HL-60/S4 treated with retinoic acid at 250 ng/mL for 4 days and 3 days (cell line): ENCODE measurements around the gene RBM6.

Experiments
- in situ Hi-C: fragments of 300-500 bp; cut with MboI; formaldehyde crosslinking; loops from 2 replicates; pipeline ENCODE4 v1.7.0; 2022; ENCODE audit warnings: low sequenced_read_pairs

The RBM6 gene

DNA sequence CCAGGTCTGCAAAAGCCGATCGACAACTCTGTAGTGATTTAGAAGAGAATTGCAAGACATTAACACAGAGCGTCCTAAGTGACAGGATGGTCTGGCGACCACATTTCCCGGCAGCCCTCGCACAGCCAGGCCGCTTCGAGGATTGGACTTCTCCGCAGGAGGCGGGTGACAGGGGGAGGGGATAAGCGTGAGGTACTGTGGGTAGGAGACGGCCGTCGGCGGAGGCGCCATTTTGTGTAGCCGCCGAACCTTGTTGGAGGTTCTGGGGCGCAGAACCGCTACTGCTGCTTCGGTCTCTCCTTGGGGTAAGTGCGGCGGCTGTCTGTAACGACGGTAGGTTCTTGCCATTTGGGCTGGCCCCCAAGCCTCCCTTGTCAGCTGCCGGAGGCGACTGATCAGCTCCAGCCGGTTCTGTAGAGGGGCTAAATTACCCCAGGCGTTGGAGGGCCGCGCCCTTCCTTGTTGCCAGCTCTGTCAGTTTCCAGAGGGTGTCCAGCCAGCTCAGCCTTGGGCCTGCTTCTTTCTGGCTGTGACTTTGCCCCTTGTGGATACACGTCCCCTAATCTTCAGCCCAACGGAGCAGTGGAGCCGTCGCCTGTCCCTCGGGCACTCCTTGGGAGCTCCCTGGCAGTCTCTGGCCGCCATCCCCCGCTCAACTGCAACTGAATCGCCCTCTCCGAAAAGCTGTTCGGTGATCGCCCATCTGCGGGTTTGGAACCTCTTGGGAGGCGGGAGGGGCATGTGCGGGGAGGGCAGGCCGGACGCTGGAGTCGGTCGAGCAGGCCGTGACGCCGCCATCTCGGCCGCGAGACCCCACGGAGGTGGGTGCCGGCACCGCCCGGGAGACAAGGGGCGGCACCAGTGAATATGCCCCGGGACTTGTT is 149.0 kb downstream of the RBM6 start, which contains the start of gene RBM5:
Gene RBM5 (plus strand): TSS at position 195 of the 884 bp plus-strand sequence. CDS start 1,516 bp downstream, outside the sequence.
- in situ Hi-C loops = no loop called here

DNA sequence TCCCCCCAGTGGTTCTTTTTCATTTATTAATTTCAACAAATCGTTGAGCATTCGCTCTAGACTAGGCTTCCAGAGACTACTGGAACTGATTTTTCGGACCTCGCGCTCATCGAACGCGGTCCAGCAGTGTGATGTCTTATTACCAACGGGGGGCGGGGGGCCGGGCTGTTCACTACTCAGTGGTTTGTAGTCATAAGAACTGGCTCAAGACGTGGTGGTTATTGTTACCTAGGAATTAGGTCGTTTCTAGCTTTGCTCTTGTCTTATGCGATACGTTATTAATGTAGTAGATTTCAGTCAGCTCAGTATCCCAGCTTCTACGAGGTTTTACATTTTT is 149.6 kb downstream of the RBM6 start:
- in situ Hi-C loops = no loop called here

DNA sequence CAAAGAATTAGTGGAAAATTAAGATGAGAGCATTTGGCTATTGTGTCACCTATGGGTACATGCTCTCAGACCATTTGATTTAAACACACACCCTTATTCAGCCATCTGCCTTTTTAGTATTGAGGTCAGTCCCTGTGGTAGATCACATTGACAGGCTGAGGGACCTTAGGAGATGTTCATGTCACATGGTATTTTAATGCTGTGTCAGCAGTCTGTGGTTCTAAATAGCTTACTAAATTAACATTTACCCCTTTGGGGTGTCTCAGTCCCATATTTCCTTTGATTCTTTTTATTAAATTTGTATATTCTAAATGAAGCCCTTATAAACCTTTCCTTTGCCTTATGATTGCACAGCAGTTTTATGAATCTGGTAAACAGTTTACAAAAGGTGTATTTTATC is 151.0 kb downstream of the RBM6 start:
- in situ Hi-C loops = no loop called here

DNA sequence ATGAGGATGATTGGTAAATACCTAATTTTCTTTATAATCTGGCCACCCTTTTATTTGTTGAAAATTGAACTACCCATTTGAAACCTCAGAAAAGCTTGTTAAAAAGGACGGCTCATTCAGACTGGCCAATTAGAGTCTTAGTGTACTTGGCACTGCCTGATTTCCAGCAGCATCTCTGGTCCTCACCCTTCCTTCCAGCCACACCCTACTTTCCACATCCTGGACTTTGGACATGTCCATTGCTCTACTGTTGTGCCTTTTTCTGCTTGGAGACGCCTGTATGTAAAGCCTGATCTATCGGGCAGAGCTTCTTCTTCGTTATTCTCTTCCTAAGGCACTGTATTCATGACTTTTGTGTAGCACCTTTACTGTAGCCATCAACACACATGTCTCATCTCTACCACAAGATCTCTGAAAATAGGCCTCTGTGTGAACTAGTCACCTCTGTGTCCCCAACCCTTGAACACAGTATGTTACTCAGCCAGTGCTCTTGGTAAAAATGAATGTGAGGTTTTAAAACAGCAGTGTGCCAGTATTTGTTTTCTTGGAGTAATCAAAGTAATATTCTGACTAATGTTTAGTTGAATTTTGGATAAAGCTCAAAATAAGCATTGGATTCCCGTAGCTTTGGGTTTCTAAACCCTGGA is 155.5 kb downstream of the RBM6 start:
- in situ Hi-C loops = no loop called here

DNA sequence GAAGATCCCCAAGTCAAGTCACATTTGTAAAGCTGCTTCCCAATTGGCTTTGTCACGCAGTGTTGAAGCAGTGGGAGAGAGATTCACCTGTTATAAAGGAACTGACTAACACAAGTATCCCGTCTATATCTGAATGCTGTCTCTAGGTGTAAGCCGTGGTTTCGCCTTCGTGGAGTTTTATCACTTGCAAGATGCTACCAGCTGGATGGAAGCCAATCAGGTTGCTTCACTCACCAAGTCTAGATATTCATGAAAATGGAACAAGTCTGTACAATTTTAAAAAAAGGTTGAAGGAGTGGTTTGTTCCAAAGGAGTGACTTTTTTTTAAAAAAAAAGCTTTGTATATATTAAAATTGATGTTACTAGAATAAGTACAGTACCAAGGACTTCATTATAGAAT is 160.4 kb downstream of the RBM6 start:
- in situ Hi-C loops = no loop called here

DNA sequence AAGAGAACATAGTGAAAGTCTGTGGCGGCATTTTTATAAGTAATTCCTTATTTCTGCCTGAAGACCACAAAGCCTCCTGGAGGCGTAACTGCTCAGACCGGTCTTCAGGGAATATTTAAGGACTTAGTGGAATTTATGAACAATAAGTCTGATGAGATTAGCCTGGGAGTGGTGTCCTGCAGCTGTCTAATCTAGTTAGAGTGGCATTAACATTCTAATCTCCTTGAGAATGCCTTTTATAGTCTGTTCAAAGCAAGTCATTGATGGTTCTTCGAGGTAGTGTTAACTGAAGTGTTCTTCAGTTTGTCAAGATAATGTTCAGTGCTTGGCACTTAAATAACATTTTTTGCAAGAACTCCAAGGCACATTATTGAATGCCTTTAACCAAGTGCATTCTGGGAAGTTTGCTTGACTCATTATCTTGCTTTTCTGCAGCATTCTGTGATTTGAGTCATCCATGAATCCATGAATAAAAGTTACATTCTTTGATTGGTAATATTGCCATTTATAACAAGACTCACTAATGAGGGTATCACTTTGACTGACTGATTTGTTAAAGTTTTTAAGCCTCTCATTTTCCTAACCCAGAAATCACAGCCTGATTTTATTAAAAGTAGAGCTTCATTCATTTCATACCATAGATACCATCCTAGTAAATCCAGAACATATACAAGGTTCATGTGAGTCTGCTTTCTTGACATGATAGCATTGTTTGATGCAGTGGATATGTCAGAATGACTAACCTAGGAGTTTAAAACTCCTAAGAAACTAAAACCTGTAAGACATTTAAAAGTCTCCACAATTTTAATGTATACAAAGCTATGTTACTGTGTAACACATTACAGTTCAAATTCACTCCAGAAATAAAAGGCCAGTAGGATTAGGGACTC is 161.3 kb downstream of the RBM6 start:
- in situ Hi-C loops = no loop called here

DNA sequence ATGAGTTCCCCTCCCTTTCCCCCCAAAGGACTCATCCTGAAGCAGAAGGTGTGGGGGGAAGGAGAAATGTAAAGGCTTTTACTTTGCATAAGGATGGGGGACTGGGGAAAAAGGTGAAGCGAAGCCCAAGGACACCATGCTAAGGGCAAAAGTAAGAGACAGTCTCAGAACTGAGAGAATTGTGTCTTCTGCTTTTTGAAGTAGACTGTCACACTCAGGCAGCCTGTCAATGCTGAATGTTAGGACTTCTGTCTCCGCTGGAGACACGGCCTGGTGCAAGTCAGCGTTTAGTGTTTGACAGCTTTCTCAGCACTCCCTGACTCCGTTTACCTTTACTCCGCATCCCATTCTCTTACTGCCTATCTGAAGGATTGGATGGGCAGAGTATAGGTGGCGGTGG is 162.6 kb downstream of the RBM6 start:
- in situ Hi-C loops = no loop called here

DNA sequence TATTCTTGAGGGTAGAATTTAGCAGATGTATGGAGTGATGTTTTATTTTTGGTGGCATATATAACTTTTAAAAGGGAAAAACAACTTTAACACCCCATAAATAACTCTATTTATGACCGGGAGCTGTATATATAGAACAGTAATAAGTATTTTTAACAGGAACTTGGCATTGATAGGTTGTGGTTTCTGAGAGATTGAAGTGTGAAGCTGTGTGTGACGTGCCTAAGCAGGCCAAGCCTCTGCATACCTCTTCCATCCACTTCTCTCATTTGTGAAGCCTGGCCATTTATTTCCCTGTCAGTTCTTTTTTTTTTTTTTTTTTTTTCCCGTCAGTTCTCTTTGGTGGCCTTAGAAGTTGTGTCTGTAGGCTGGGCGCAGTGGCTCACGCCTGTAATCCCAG is 171.8 kb downstream of the RBM6 start:
- in situ Hi-C loops = no loop called here

DNA sequence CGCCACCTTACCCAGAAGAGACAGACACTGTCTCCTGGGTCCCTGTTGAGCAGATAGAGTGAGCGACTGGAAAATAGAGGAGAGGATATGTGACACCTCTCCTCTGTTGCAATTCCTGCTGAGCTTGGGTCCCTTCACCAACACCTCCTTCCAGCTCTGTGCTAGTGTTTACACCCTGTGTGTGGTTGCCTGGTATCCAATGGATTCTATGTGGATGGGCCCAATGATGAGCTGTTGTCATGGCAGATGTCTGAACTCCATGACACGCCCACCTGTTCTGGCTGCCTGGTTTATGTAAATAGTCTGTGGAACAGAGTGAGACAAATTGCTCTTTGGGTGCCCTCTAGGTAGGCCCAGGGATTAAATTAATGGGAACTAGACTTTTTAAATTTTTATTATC is 172.5 kb downstream of the RBM6 start:
- in situ Hi-C loops = no loop called here

DNA sequence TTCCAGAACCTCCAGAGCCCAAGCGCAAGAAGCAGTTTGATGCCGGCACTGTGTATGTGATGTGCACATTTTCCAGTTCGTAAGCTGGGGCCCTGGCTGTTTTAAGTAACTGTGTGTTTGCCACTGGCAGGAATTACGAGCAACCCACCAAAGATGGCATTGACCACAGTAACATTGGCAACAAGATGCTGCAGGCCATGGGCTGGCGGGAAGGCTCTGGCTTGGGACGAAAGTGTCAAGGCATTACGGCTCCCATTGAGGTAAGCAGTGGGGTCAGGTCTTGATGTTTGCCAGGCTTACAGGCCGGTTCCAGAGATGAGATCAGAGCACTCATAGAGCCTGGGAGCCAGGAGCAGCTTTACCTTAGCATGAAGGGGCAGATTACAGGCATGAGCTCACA is 177.2 kb downstream of the RBM6 start:
- in situ Hi-C loops = no loop called here

DNA sequence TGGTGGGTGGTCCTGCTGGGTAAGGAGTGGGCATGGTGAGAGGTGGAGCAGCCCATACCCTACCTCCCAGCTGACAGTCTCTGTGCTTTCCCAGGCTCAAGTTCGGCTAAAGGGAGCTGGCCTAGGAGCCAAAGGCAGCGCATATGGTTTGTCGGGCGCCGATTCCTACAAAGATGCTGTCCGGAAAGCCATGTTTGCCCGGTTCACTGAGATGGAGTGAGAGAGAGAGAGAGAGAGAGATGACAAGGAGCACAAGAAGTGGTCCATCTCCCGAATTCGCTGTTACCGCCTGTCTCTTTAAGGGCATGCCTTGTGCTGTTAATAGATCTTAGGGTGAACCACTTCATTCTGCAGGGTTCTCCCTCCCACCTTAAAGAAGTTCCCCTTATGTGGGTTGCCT is 178.3 kb downstream of the RBM6 start:
- in situ Hi-C loops = no loop called here

DNA sequence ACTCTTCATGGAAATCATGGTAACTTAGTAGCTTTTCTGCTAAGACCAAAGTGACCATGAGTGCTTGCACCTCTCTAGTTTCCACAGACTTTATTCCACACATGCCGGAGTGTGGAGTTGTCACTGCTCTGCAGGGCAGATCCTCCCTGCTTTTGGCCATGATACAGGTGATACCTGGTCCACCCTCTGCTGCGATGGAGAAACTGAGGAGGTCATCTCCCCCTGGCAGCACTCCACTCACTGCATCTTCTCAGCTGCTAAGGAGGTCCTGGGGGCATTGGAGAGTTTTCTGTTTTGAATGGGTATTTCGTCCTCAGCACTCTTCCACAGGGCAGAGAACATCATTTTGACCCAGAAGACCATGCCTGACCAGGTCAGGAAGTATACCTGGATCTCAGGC is 179.8 kb downstream of the RBM6 start:
- in situ Hi-C loops = no loop called here

DNA sequence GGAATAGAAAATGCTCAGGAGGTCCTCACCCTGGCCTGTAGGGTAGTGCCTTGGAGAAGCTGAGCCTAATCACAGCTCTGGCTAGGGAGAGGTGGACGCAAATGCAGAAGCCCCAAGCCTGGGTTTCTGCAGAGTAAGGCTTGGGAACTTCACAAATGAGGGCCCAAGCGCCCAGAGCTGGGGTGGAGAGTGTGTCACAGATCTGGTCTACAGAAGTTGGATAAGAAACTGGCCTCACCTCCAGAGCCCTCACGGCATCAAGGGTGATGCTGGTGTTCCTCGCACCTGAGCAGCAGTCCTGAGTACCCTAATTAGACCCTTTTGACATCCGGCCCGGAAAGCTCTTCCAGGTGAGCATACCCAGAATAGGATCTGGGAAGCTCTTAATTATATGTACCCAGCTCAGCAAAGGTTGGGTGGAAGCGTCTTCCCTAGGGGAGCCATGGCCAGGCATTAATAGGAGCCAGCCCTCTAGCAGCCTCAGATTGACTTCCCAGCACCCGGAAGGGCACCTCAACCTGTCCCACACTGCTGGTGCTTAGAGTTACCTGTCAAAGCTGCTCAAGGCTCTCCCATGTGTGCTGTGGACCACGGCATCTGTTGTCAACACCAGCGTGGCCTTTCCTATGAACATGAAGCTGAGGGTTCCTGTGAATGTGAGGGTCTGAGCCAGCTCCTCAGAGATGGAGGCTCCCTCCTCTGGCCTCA is 180.6 kb downstream of the RBM6 start:
- in situ Hi-C loops = no loop called here

DNA sequence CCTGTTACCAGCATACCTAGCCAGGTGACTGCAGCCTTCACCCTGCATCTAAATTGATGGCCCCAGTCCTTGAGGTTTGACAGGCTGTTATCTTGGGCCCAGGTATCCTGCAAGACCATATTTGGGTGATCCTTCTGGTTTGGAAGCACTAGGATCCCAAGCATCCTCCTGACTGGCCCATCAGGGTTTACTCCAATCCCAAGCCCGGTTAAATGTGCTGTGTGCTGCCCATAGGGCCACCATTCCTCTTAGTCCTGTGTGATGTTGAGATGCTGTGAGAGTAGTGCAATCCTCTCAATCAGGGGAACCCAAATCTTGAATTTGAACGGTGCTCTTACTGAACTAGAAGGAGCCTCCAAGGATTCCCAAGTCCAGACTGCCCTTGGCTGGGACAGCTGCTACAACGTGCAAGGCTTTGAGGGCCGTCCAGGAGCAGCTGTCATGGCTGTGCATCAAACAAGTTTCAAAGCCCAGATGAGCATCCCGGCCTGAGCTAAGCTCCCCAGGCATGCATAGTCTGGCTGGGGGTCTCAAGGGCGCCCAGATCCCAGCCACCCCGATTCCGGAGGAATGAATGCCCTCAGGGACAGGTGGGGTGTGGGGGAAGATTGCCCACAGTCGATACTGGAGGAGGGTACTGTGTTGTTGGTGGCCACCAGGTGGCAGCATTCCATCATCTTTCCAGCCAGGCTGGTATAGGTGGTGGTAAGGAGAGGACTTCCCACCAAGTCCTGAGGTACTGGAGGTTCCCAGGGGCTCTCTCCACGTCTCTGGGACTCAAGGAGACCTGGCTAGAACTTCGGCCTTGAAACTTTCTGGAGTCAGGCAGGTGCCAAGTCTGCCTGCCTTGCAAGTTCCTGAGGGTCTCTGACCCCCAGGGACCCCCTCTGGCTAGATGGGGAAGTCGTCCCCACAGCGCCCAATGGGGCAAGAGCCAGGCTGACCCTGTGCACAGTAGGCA is 181.4 kb downstream of the RBM6 start:
- in situ Hi-C loops = no loop called here

DNA sequence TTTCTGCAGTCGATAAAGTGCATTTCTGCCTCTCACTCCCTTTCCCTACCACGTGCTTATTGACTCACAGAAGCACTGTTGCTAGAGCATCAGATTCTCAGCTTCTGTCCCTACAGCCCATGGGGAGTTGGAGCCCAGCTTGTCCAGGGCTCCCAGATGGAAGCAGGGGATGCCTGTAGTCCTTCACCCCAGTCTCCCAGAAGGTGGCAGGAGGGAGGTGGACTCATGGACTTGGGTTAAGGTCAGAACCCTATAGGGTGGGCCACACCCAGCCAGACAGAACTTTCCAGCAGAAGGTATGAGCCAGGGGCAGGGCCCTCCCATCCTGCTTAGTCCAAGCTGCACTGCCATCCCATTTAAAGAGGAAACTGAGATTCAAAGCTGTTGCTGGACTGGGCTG is 182.1 kb downstream of the RBM6 start:
- in situ Hi-C loops = no loop called here

DNA sequence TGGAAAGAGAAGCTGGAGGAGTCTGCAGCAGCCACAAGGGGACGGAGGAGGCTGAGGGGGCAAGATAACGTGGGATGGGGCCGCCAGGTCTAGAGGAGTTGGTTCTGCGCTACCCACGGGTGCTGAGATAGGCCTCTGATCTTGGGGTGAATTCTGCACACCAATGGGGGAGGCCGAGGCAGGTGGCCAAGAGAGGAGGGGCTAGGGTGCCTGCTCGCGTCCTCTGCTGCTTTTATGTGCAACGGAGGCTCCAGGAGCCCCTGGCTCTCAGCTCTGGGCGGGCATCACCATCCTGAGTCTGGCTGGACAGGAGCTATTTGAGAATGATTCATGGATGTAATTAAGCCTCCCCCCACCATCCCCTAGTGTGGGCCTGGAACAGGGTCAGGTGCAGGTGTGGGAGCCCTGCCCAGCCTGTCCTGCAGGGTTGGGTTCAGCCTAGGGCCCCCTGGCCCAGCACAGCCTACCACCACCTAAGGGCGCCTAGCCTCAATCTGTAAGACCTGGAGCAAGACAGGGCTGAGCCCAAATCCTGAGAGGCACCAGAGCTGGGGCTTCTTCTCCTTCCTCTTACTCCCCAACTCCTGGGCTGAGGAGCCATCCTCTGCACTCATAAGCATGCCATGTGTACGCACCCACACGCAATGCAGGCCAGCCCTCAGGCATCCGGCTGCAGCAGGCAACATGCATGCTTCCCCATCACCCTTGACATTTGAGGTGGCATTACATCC is 182.9 kb downstream of the RBM6 start:
- in situ Hi-C loops = no loop called here

DNA sequence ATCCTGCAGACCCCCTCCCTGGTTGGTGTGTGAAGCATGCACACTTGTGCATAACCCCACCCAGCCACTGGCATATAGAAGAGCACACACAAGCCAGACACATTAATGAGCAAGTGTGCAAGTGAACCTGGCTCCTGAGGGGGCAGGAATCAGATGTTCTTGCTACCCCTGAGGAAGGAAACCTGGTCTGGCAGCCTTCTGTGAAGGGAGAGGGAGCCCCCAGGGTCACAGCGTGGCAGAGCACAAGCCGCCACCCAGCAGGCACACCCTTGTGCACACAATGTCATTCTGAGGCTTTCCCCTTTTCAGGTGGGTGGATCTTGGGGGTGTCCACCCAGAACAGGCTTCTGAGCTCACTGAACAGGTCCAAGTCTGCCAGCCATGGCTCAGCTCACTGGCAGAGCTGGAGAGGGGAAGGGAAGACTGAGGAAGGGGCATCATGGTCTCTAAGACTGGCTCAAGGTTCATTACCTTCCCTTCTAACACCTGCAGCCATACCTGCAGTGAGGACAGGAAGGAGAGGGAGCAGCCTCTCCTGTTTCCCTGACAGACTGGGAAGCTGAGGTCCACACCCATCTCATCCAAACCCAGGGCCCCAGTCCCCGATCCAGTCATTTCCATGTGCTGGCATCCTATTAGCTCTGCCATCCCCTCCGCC is 183.6 kb downstream of the RBM6 start:
- in situ Hi-C loops = no loop called here

DNA sequence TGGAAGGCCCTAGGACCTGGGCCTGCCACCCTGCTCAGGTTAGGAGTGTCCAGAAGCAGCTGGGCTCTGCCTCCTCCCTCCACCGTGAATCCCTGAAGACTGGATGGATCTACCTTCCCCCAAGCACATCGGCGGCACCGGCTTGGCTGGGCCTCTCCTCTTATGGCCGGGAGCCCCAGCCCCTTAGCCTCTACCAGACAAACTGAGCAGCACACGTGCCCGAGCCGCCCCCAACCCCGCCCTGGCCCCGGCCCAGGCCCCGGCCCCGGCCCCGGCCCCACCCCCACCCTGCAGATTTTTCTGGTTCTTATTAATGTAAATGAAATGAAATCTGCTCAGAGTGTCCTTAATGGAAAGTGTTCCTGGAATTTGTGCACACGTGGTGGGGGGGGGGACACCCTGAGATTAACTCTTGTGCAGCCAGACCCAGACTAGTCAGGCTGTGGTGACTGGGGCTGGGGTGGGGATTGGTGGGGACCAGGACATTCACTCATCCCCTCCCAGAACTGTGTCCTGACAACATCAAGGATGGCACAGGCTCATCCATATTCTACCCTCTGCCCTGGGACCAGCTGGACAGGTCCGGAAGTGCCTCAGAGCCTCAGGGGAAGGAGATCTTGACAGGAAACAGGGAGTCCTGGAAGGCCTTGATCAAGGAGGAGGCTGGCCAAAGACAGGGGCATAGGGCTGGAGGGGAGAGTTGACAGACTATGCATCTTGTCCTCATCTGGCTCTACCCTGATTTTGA is 184.3 kb downstream of the RBM6 start:
- in situ Hi-C loops = no loop called here
